GM23248 (cell line): ENCODE measurements around the gene CALCOCO2.

Experiments used
- EZH2 ChIP-seq: fragments of 200-600 bp; sonication (generic); IDR thresholded peaks from 2 replicates; pipeline ENCODE4 v1.6.1; 2018; ENCODE audit warnings: antibody characterized with exemption, mild to moderate bottlenecking; ENCODE audit not compliant: insufficient read depth, poor library complexity, severe bottlenecking
- EZH2phosphoT487 ChIP-seq: fragments of 200-600 bp; sonication (generic); IDR thresholded peaks from 2 replicates; pipeline ENCODE4 v1.6.1; 2018; ENCODE audit warnings: antibody characterized with exemption, moderate library complexity, mild to moderate bottlenecking, low read depth; ENCODE audit not compliant: insufficient read depth

GRCh38 chr17:48812001-48812400 lies 18.8 kb upstream of the CALCOCO2 start:
- TF ChIP-seq EZH2 = no peak
- TF ChIP-seq EZH2phosphoT487 = no peak
